Natural killer cell (primary cell): ENCODE measurements around the gene SKA2. TPM values are rescaled to one million over a fixed set of nuclear protein-coding genes. Genes with fewer than 3 reads are reported as not detected.

ENCODE experiments used
- ATAC-seq, 3 donors: fragments of 150-1000 bp in 2 of 3; fragments of 200-7000 bp in 1 of 3; cut with Tn5 transposase; 1 replicate in 1 of 3; 2 replicates in 2 of 3; pipeline ENCODE4 v1.10.0; 2021; ENCODE audit warnings: mild to moderate bottlenecking in 2 of 3, moderate library complexity in 2 of 3
- DNase-seq, 2 donors: peaks; one replicate each; pipeline versions ENCODE4 v3.0.0 to v3.0.0-alpha.2; 2013 to 2021; ENCODE audit warnings: mixed read lengths in 1 of 2
- H3K27ac ChIP-seq: one replicate; pipeline ENCODE4 v1.5.1; 2013; ENCODE audit warnings: mild to moderate bottlenecking, low read length
- H3K27me3 ChIP-seq: one replicate; pipeline ENCODE4 v1.6.1; 2013; ENCODE audit warnings: low read length; ENCODE audit not compliant: control insufficient read depth, insufficient read depth
- H3K36me3 ChIP-seq: one replicate; pipeline ENCODE4 v1.6.1; 2013; ENCODE audit warnings: low read length; ENCODE audit not compliant: control insufficient read depth, insufficient read depth
- H3K4me1 ChIP-seq: one replicate; pipeline ENCODE4 v1.6.1; 2013; ENCODE audit warnings: low read length; ENCODE audit not compliant: control insufficient read depth, insufficient read depth
- H3K4me3 ChIP-seq: one replicate; pipeline ENCODE4 v1.5.1; 2013; ENCODE audit warnings: low read length
- H3K9me3 ChIP-seq: one replicate; pipeline ENCODE4 v1.6.1; 2013; ENCODE audit warnings: low read length; ENCODE audit not compliant: control insufficient read depth, insufficient read depth
- H3K27ac Mint-ChIP-seq, 2 donors: one replicate each; pipeline ENCODE4 v1.8.0; 2022; ENCODE audit warnings: mild to moderate bottlenecking in 2 of 2, mixed read lengths in 2 of 2, moderate library complexity in 1 of 2
- H3K27me3 Mint-ChIP-seq, 2 donors: one replicate each; pipeline ENCODE4 v1.8.0; 2022; ENCODE audit warnings: low read depth in 2 of 2, mixed read lengths in 2 of 2
- H3K36me3 Mint-ChIP-seq: one replicate; pipeline ENCODE4 v1.8.0; 2022; ENCODE audit warnings: mixed read lengths
- H3K4me1 Mint-ChIP-seq, 2 donors: one replicate each; pipeline ENCODE4 v1.8.0; 2022; ENCODE audit warnings: mixed read lengths in 2 of 2
- H3K4me3 Mint-ChIP-seq: one replicate; pipeline ENCODE4 v1.8.0; 2022; ENCODE audit warnings: mild to moderate bottlenecking, moderate library complexity, mixed read lengths
- H3K9me3 Mint-ChIP-seq, 2 donors: one replicate each; pipeline ENCODE4 v1.8.0; 2022; ENCODE audit warnings: mixed read lengths in 2 of 2
- WGBS: methylation state at CpG from one replicate; pipeline ENCODE4 v1.1.7; 2013; ENCODE audit warnings: missing lambda C conversion rate; ENCODE audit not compliant: insufficient coverage; 5-methylcytosine and 5-hydroxymethylcytosine counted together
- intact Hi-C: fragments of 100-400 bp; cut with micrococcal nuclease; formaldehyde crosslinking; loops from one replicate; pipeline ENCODE4 v1.14.2; 2022
- total RNA-seq, 4 donors: library from RNA; stranded (reverse); fragments of 120-200 nt in 1 of 4; gene quantifications; one replicate each; pipeline versions ENCODE4 v1.2.3 to v1.2.4, GENCODE V29; 2013 to 2022
- TF ChIP-seq, protein P1 (sequence below): fragments of 200-600 bp; IDR thresholded peaks from one replicate; pipeline ENCODE4 v1.8.0; 2022; ENCODE audit warnings: antibody characterized with exemption

SKA2 gene
- total RNA-seq, 3 donors from 2014 or later (not counting 1 experiment from before 2014, with no cell fraction given): 13.4 to 26.5 (median 17.8) TPM

GRCh38 chr17:59106463-59107305, 48.3 kb downstream of the SKA2 start, which contains the start of gene TRIM37:
Gene TRIM37, minus strand, starts transcription at chr17:59106880. Its CDS starts 419 bp downstream, at chr17:59106461.
- Mint-ChIP-seq H3K36me3 (no peaks in the 10 kb centered on the region), H3K27ac (peak within 1 kb of the TSS; percentile 92 to 95), H3K4me1 (peaks cover 24 to 29% of the 10 kb centered on the region in 2 donors), H3K4me3 (peak within 1 kb of the TSS; percentile 95), H3K27me3 (no peaks in the 10 kb centered on the region), H3K9me3 (no peaks in the 10 kb centered on the region)
- Histone ChIP-seq H3K4me3 (peak within 1 kb of the TSS; percentile 99), H3K9me3 (no peaks in the 10 kb centered on the region), H3K4me1 (peaks cover 14% of the 10 kb centered on the region), H3K27ac (peak within 1 kb of the TSS; percentile 90), H3K36me3 (peaks cover 7% of the 10 kb centered on the region), H3K27me3 (no peaks in the 10 kb centered on the region)
- intact Hi-C loops: loop anchor here (1.0 to 5.0 kb wide), 3 partner anchors 49 to 589 kb away; partner anchors contain the start of genes PRR11, SKA2 and SMG8
- TF ChIP-seq, protein P1, sequence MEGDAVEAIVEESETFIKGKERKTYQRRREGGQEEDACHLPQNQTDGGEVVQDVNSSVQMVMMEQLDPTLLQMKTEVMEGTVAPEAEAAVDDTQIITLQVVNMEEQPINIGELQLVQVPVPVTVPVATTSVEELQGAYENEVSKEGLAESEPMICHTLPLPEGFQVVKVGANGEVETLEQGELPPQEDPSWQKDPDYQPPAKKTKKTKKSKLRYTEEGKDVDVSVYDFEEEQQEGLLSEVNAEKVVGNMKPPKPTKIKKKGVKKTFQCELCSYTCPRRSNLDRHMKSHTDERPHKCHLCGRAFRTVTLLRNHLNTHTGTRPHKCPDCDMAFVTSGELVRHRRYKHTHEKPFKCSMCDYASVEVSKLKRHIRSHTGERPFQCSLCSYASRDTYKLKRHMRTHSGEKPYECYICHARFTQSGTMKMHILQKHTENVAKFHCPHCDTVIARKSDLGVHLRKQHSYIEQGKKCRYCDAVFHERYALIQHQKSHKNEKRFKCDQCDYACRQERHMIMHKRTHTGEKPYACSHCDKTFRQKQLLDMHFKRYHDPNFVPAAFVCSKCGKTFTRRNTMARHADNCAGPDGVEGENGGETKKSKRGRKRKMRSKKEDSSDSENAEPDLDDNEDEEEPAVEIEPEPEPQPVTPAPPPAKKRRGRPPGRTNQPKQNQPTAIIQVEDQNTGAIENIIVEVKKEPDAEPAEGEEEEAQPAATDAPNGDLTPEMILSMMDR: no peak
- WGBS: under 1% methylated on average over 89 of the region's 89 CpGs
- ATAC-seq (peak; percentile 96 to 100 (median 97)), DNase-seq (peak; percentile 97 to 100)

DNA sequence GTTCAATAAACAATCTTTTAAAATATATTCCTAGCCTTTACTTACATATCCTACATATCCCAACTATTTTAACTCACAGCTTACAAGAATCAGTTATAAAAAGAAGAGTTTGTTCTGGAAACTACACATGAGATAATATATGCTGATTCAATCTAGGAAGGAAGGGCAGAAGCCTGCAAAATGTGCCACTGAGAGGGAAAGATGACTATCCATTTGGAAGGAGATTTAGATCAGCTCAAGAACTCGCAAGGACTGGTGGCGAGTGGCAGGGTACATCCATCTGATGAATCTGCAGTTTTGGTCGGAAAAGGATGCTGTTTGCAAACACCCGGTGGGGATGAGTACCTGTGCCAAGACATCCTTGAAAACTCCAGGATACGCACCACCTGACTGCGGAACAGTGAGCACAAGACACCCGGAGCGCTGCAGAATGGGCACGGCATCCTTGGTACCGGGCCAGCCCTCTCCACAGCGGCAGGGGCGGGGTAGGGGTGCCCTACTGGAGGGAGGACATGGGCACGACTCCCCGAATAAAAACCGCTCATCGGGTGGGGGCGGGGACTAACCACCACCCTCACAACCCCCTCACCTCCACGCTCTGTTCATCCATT, 49.0 kb downstream of the SKA2 start:
- TF ChIP-seq, protein P1: no peak
- peak overlapping the region; percentile 90 for H3K27ac ChIP-seq
- 0% methylated on average over 18 of the region's 18 CpGs for WGBS
- H3K4me1 ChIP-seq: peaks cover 14% of the 10 kb centered on the region
- peak overlapping the region; percentile 99 for H3K4me3 ChIP-seq
- H3K36me3 Mint-ChIP-seq: no peaks in the 10 kb centered on the region
- ATAC-seq (peak; percentile 21 to 50 (median 28)), DNase-seq (peak in 1 of 2 donors; percentile 85)
- H3K9me3 Mint-ChIP-seq: no peaks in the 10 kb centered on the region
- H3K4me3 Mint-ChIP-seq: peak overlapping the region; percentile 95
- peak overlapping the region; percentile 92 to 95 for H3K27ac Mint-ChIP-seq
- intact Hi-C loops: loop anchor here (1.0 to 5.0 kb wide), 3 partner anchors 49 to 589 kb away; partner anchors contain the start of genes PRR11, SKA2 and SMG8
- peaks cover 2% of the 10 kb centered on the region for H3K36me3 ChIP-seq
- no peaks in the 10 kb centered on the region for H3K9me3 ChIP-seq
- no peaks in the 10 kb centered on the region for H3K27me3 ChIP-seq
- peaks cover 24 to 32% of the 10 kb centered on the region in 2 donors for H3K4me1 Mint-ChIP-seq
- no peaks in the 10 kb centered on the region for H3K27me3 Mint-ChIP-seq

DNA sequence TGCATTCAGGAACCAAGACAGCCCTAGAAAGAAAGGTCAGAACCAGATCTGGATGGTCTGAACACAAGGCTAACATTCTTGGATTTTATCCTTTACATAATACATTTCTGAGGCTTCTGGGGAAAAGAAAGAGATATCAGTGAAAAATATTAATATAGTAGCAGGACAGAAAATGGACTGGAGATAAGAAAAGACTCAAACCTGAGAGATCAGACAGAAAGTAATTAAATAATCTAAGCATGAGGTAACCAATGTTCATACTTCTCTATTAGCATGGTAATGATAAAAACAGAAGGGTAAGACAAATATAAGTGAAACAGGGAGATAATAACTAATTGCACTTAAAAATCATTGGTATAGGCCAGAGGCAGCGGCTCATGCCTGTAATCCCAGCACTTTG, 53.8 kb downstream of the SKA2 start:
- H3K4me3 ChIP-seq: no peak overlapping the region
- ATAC-seq: no peak
- H3K36me3 ChIP-seq: peaks cover 5% of the 10 kb centered on the region
- no peak overlapping the region for H3K27ac ChIP-seq
- WGBS: no CpG with 5 or more reads among the region's 1 CpG
- Mint-ChIP-seq H3K27me3 (no peaks in the 10 kb centered on the region), H3K4me1 (peaks cover 16 to 27% of the 10 kb centered on the region in 2 donors), H3K36me3 (peaks cover 6% of the 10 kb centered on the region), H3K4me3 (no peak overlapping the region), H3K27ac (peak overlapping the region in 1 of 2 donors; percentile 7), H3K9me3 (no peaks in the 10 kb centered on the region)
- H3K4me1 ChIP-seq: peaks cover 8% of the 10 kb centered on the region
- intact Hi-C loops: no loop called here
- DNase-seq: no peak
- H3K27me3 ChIP-seq: no peaks in the 10 kb centered on the region
- TF ChIP-seq, protein P1: no peak
- no peaks in the 10 kb centered on the region for H3K9me3 ChIP-seq
